G401 (cell line): ENCODE results near the gene GSG1L. TPM values are rescaled to one million over a fixed set of nuclear protein-coding genes. Genes with fewer than 3 reads are reported as not detected.
A peak's percentile ranks its signal among the peaks of the same experiment; 100 is the strongest.

Experiments
- DNase-seq: peaks from one replicate; pipeline ENCODE4 v3.0.0-alpha.2; 2015; ENCODE audit warnings: low spot score
- in situ Hi-C: cut with HindIII; loops from 2 replicates; pipeline ENCODE4 v1.10.0; 2016; ENCODE audit warnings: low sequenced_read_pairs, mixed read lengths
- total RNA-seq: library from RNA; depleted of rRNA; stranded (reverse); fragments of >200 nt; shearing (Covaris generic); gene quantifications from 2 replicates; pipeline ENCODE4 v1.2.3, GENCODE V29; 2014

The GSG1L gene
- total RNA-seq, 1 experiment from 2014 or later = not detected

GRCh38 chr16:27928542-27928941, 135.0 kb downstream of the GSG1L start:
- DNase-seq = no peak
- in situ Hi-C loops = no loop called here

- in situ Hi-C loops = no loop called here
- DNase-seq = no peak
Observed at GRCh38 chr16:27927266-27927901, 136.1 kb downstream of the GSG1L start.

GRCh38 chr16:27925612-27926011, 137.9 kb downstream of the GSG1L start:
- in situ Hi-C loops = no loop called here
- DNase-seq = peak; percentile 20

- DNase-seq = no peak
- in situ Hi-C loops = no loop called here
Observed at GRCh38 chr16:27924411-27925118, 138.9 kb downstream of the GSG1L start.

- no peak for DNase-seq
- in situ Hi-C loops = no loop called here
Observed at GRCh38 chr16:27923751-27924150, 139.8 kb downstream of the GSG1L start.

GRCh38 chr16:27922433-27922832, 141.1 kb downstream of the GSG1L start:
- in situ Hi-C loops = no loop called here
- no peak for DNase-seq

- in situ Hi-C loops = no loop called here
- no peak for DNase-seq
Observed at GRCh38 chr16:27921134-27921533, 142.4 kb downstream of the GSG1L start.

- in situ Hi-C loops = no loop called here
- DNase-seq = peak; percentile 60
Observed at GRCh38 chr16:27920391-27920891, 143.1 kb downstream of the GSG1L start.

- in situ Hi-C loops = no loop called here
- DNase-seq = no peak
Observed at GRCh38 chr16:27918755-27919154, 144.8 kb downstream of the GSG1L start.

GRCh38 chr16:27917949-27918348, 145.6 kb downstream of the GSG1L start:
- DNase-seq = no peak
- in situ Hi-C loops = no loop called here

- no peak for DNase-seq
- in situ Hi-C loops = no loop called here
Observed at GRCh38 chr16:27911486-27911885, 152.0 kb downstream of the GSG1L start.

GRCh38 chr16:27907457-27907972, 156.0 kb downstream of the GSG1L start:
- DNase-seq = peak; percentile 6
- in situ Hi-C loops = no loop called here

- in situ Hi-C loops = no loop called here
- no peak for DNase-seq
Observed at GRCh38 chr16:27906883-27907282, 156.6 kb downstream of the GSG1L start.

- DNase-seq = no peak
- in situ Hi-C loops = no loop called here
Observed at GRCh38 chr16:27903046-27903655, 160.4 kb downstream of the GSG1L start.

- in situ Hi-C loops = no loop called here
Observed at GRCh38 chr16:27902551-27902950, 161.0 kb downstream of the GSG1L start.

GRCh38 chr16:27901956-27902355, 161.6 kb downstream of the GSG1L start:
- DNase-seq = no peak
- in situ Hi-C loops = no loop called here

More at GRCh38 chr16:27902551-27902950, 161.0 kb downstream of the GSG1L start:
- DNase-seq = no peak

- DNase-seq = no peak
- in situ Hi-C loops = no loop called here
Observed at GRCh38 chr16:27899736-27900135, 163.8 kb downstream of the GSG1L start.

GRCh38 chr16:27894386-27894785, 169.1 kb downstream of the GSG1L start:
- in situ Hi-C loops = no loop called here
- no peak for DNase-seq

GRCh38 chr16:27892879-27893278, 170.6 kb downstream of the GSG1L start:
- no peak for DNase-seq
- in situ Hi-C loops = no loop called here

GRCh38 chr16:27890866-27891265, 172.6 kb downstream of the GSG1L start:
- DNase-seq = no peak
- in situ Hi-C loops = no loop called here
